HL-60 (cell line): ENCODE measurements around the gene TMBIM4.

Experiments used
- POLR2AphosphoS5 ChIP-seq: IDR thresholded peaks from 2 replicates; pipeline ENCODE4 v1.6.1; 2012; ENCODE audit warnings: low read depth
- SPI1 ChIP-seq: IDR thresholded peaks from 2 replicates; pipeline ENCODE4 v1.6.1; 2012; ENCODE audit warnings: low read depth, mild to moderate bottlenecking, borderline replicate concordance
- TF ChIP-seq, protein P1 (sequence below): IDR thresholded peaks from one replicate; pipeline ENCODE4 v1.5.1; 2011; ENCODE audit warnings: low read length, control low read depth, inconsistent platforms; ENCODE audit not compliant: insufficient read depth

GRCh38 chr12:66144791-66145754 is 24.7 kb downstream of the TMBIM4 start:
- TF ChIP-seq, protein P1, sequence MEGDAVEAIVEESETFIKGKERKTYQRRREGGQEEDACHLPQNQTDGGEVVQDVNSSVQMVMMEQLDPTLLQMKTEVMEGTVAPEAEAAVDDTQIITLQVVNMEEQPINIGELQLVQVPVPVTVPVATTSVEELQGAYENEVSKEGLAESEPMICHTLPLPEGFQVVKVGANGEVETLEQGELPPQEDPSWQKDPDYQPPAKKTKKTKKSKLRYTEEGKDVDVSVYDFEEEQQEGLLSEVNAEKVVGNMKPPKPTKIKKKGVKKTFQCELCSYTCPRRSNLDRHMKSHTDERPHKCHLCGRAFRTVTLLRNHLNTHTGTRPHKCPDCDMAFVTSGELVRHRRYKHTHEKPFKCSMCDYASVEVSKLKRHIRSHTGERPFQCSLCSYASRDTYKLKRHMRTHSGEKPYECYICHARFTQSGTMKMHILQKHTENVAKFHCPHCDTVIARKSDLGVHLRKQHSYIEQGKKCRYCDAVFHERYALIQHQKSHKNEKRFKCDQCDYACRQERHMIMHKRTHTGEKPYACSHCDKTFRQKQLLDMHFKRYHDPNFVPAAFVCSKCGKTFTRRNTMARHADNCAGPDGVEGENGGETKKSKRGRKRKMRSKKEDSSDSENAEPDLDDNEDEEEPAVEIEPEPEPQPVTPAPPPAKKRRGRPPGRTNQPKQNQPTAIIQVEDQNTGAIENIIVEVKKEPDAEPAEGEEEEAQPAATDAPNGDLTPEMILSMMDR, result peak; percentile 60
- TF ChIP-seq POLR2AphosphoS5 (peak; percentile 75), SPI1 (peak; percentile 50; the same call in 1 of the 2 replicates)
